B cell (primary cell): ENCODE results near the gene RALB. TPM values are rescaled to one million over a fixed set of nuclear protein-coding genes. Genes with fewer than 3 reads are reported as not detected.

Experiments
- ATAC-seq: fragments of 200-7000 bp; cut with Tn5 transposase; one replicate; pipeline ENCODE4 v1.10.0; 2021; ENCODE audit warnings: low read depth, mild to moderate bottlenecking, moderate number of reproducible peaks, moderate library complexity
- CTCF ChIA-PET: fragments of 350-600 bp; sonication (Branson Sonifier 250); formaldehyde crosslinking; loops from one replicate; lab custom pipeline; 2021; ENCODE audit warnings: antibody characterized with exemption, inconsistent platforms; lab: Charles Lee
- POLR2A ChIA-PET: fragments of 350-600 bp; sonication (Branson Sonifier 250); formaldehyde crosslinking; loops from one replicate; lab custom pipeline; 2021; ENCODE audit warnings: antibody characterized with exemption; lab: Charles Lee
- DNase-seq: peaks from one replicate; pipeline ENCODE4 v3.0.0; 2013
- H2AFZ ChIP-seq: 2 replicates; pipeline ENCODE4 v1.6.1; 2012; ENCODE audit warnings: mild to moderate bottlenecking, low read depth, low read length; ENCODE audit not compliant: insufficient read depth, poor library complexity, severe bottlenecking
- H3K27ac ChIP-seq, 2 donors: 1 replicate in 1 of 2; 2 replicates in 1 of 2; pipeline ENCODE4 v1.5.1; 2012 to 2013; ENCODE audit warnings: low read length in 2 of 2, mild to moderate bottlenecking in 2 of 2, moderate library complexity in 1 of 2
- H3K27me3 ChIP-seq, 4 experiments: fragments of 200-600 bp in 1 of 4; sonication (generic) in 1 of 4; replicated peaks in 1 of 4; 1 replicate in 2 of 4; 2 replicates in 2 of 4; pipeline versions ENCODE4 v1.6.1 to v1.7.0; 2013 to 2016; ENCODE audit warnings: low read length in 3 of 4, mild to moderate bottlenecking in 2 of 4, mixed read lengths in 1 of 4, moderate library complexity in 1 of 4; ENCODE audit not compliant: insufficient read depth in 4 of 4, control insufficient read depth in 3 of 4; ENCODE audit errors: control extremely low read depth in 1 of 4
- H3K36me3 ChIP-seq, 2 experiments: replicated peaks in 1 of 2; 1 replicate in 1 of 2; 2 replicates in 1 of 2; pipeline versions ENCODE4 v1.6.1 to v1.7.1; 2013; ENCODE audit warnings: low read length in 1 of 2; ENCODE audit not compliant: insufficient read depth in 2 of 2, control insufficient read depth in 1 of 2; ENCODE audit errors: control extremely low read depth in 1 of 2, extremely low read depth in 1 of 2
- H3K4me1 ChIP-seq, 2 donors: fragments of 200-600 bp in 1 of 2; sonication (generic) in 1 of 2; 1 replicate in 1 of 2; 2 replicates in 1 of 2; pipeline versions ENCODE4 v1.5.1 to v1.6.1; 2013 to 2017; ENCODE audit warnings: low read length in 2 of 2; ENCODE audit not compliant: control insufficient read depth in 2 of 2, insufficient read depth in 2 of 2
- H3K4me2 ChIP-seq: replicated peaks from 2 replicates; pipeline ENCODE3; 2012; ENCODE audit warnings: mild to moderate bottlenecking, low read depth, low read length; ENCODE audit not compliant: poor library complexity, severe bottlenecking
- H3K4me3 ChIP-seq, 5 experiments: fragments of 200-600 bp in 1 of 5; sonication (generic) in 1 of 5; 1 replicate in 3 of 5; 2 replicates in 2 of 5; pipeline versions ENCODE4 v1.5.1 to v1.7.0; 2011 to 2016; ENCODE audit warnings: low read length in 4 of 5, mild to moderate bottlenecking in 4 of 5, low read depth in 2 of 5, control low read depth in 1 of 5, moderate library complexity in 1 of 5; ENCODE audit not compliant: insufficient read depth in 1 of 5; ENCODE audit errors: control extremely low read depth in 1 of 5, extremely low read depth in 1 of 5
- H3K79me2 ChIP-seq: fragments of 200-600 bp; sonication (generic); one replicate; pipeline ENCODE4 v1.6.0; 2016; ENCODE audit warnings: low read length; ENCODE audit not compliant: control insufficient read depth, insufficient read depth
- H3K9ac ChIP-seq: fragments of 200-600 bp; sonication (generic); 2 replicates; pipeline ENCODE4 v1.6.1; 2017; ENCODE audit warnings: mild to moderate bottlenecking, low read length, moderate library complexity
- H3K9me3 ChIP-seq, 3 donors: one replicate each; pipeline versions ENCODE4 v1.6.1 to v1.7.1; 2013; ENCODE audit warnings: low read length in 2 of 3; ENCODE audit not compliant: control insufficient read depth in 2 of 3, insufficient read depth in 1 of 3; ENCODE audit errors: control extremely low read depth in 1 of 3
- H4K20me1 ChIP-seq: 2 replicates; pipeline ENCODE4 v1.6.0; 2012; ENCODE audit warnings: mild to moderate bottlenecking, low read length; ENCODE audit not compliant: insufficient read depth, control insufficient read depth, poor library complexity, severe bottlenecking
- H3K27ac Mint-ChIP-seq: one replicate; pipeline ENCODE4 v1.8.0; 2021; ENCODE audit warnings: mixed read lengths
- H3K27me3 Mint-ChIP-seq: one replicate; pipeline ENCODE4 v1.8.0; 2021; ENCODE audit warnings: mixed read lengths
- H3K4me1 Mint-ChIP-seq: one replicate; pipeline ENCODE4 v1.8.0; 2021; ENCODE audit warnings: mixed read lengths
- H3K4me3 Mint-ChIP-seq: one replicate; pipeline ENCODE4 v1.8.0; 2021; ENCODE audit warnings: mixed read lengths
- H3K9me3 Mint-ChIP-seq: one replicate; pipeline ENCODE4 v1.8.0; 2022; ENCODE audit warnings: mixed read lengths; ENCODE audit not compliant: insufficient read depth
- EZH2 ChIP-seq: IDR thresholded peaks from 2 replicates; pipeline ENCODE4 v1.6.1; 2012; ENCODE audit warnings: borderline replicate concordance, low read depth, mild to moderate bottlenecking, moderate library complexity, low read length; ENCODE audit not compliant: insufficient read depth, poor library complexity, severe bottlenecking
- WGBS: methylation state at CpG from one replicate; pipeline ENCODE4 v1.1.5; 2013; ENCODE audit warnings: missing lambda C conversion rate; ENCODE audit not compliant: insufficient coverage; 5-methylcytosine and 5-hydroxymethylcytosine counted together
- intact Hi-C: fragments of 100-400 bp; cut with micrococcal nuclease; formaldehyde crosslinking; loops from one replicate; pipeline ENCODE4 v1.10.0; 2022
- polyA plus RNA-seq: library from polyadenylated mRNA; depleted of rRNA; stranded (reverse); fragments of >200 nt; gene quantifications from 2 replicates; pipeline ENCODE4 v1.2.3, GENCODE V29; 2012
- total RNA-seq, 2 donors: library from RNA; stranded (reverse); fragments of 120-200 nt in 1 of 2; gene quantifications; 1 replicate in 1 of 2; 2 replicates in 1 of 2; pipeline versions ENCODE4 v1.2.3 to v1.2.4, GENCODE V29; 2013 to 2022
- TF ChIP-seq, protein P1 (sequence below): fragments of 200-600 bp; IDR thresholded peaks from one replicate; pipeline ENCODE4 v1.8.0; 2022; ENCODE audit warnings: antibody characterized with exemption, mild to moderate bottlenecking

The RALB gene
- total and polyA plus RNA-seq, 2 donors (not counting 1 experiment from before 2014, with no cell fraction given): 19.3 to 35.9 TPM

DNA sequence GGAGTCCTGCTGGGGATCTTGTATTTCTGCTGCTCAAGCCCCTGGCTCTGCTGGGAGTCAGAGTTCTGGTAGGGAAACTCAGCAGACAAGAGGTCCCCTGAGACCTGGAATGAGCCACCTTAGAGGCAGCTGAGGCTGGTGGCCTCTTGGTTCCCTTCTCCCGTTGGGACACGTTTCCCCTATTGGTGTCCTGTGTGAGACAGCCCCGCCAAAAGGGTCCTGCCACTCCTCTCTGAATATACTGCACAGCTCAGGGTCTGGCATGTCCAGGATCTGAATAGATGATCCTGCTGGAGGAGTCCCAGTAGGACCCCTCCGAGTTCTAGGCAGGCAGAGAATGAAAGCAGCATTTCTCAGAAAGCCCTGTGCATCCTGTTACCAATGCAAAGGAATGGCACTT is 2.0 kb upstream of the RALB start:
- Mint-ChIP-seq H3K27ac (no peak overlapping the region), H3K9me3 (no peaks in the 10 kb centered on the region), H3K4me1 (peaks cover 43% of the 10 kb centered on the region), H3K27me3 (peaks cover 14% of the 10 kb centered on the region), H3K4me3 (no peak overlapping the region)
- Histone ChIP-seq H2AFZ (no peak overlapping the region), H3K4me1 (peaks cover 36 to 41% of the 10 kb centered on the region in 2 donors), H3K27ac (no peak overlapping the region), H4K20me1 (no peaks in the 10 kb centered on the region), H3K27me3 (peaks cover 0 to 9% (median 2%) of the 10 kb centered on the region in 4 experiments), H3K36me3 (no peaks in the 10 kb centered on the region), H3K4me3 (no peak overlapping the region), H3K4me2 (no peak overlapping the region), H3K9me3 (peaks cover 0 to 2% (median 0%) of the 10 kb centered on the region in 3 donors), H3K79me2 (peaks cover 39% of the 10 kb centered on the region), H3K9ac (no peak overlapping the region)
- CTCF ChIA-PET: interaction anchor here (2.5 to 2.7 kb wide), 2 partner anchors 18 to 75 kb away, joined by 10 to 13 read pairs; no protein-coding TSS in a partner anchor
- 94% methylated on average over 4 of the region's 4 CpGs for WGBS
- ATAC-seq (no peak), DNase-seq (no peak)
- intact Hi-C loops: loop anchor here (5.0 kb wide), 1 partner anchor 37 kb away; no protein-coding TSS in a partner anchor
- POLR2A ChIA-PET: no interaction called here
- no peak for TF ChIP-seq EZH2
- TF ChIP-seq, protein P1, sequence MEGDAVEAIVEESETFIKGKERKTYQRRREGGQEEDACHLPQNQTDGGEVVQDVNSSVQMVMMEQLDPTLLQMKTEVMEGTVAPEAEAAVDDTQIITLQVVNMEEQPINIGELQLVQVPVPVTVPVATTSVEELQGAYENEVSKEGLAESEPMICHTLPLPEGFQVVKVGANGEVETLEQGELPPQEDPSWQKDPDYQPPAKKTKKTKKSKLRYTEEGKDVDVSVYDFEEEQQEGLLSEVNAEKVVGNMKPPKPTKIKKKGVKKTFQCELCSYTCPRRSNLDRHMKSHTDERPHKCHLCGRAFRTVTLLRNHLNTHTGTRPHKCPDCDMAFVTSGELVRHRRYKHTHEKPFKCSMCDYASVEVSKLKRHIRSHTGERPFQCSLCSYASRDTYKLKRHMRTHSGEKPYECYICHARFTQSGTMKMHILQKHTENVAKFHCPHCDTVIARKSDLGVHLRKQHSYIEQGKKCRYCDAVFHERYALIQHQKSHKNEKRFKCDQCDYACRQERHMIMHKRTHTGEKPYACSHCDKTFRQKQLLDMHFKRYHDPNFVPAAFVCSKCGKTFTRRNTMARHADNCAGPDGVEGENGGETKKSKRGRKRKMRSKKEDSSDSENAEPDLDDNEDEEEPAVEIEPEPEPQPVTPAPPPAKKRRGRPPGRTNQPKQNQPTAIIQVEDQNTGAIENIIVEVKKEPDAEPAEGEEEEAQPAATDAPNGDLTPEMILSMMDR: no peak

DNA sequence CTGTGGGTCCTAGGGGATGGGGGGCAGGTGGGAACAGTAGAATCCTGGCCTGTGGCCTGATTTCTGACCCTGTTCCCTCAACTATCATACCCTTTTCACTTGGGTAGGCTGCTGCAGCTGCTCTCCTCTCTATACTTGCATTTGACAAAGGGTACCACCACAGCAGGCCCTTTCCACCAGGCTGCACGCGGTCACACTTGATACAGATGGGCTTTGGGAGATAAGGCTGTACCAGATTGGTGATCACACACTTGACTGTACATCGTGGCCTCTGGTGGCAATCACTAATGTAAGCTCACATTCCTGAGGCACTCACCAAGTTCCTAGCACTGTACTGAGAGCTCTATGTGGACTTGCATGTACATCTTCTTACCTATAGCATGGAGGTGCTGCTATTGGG is 1.6 kb upstream of the RALB start:
- intact Hi-C loops: loop anchor here (5.0 kb wide), 1 partner anchor 36 kb away; no protein-coding TSS in a partner anchor
- Histone ChIP-seq H3K4me2 (no peak overlapping the region), H3K4me1 (peaks cover 39 to 46% of the 10 kb centered on the region in 2 donors), H3K27me3 (peaks cover 0 to 9% (median 2%) of the 10 kb centered on the region in 4 experiments), H3K4me3 (no peak overlapping the region), H3K27ac (no peak overlapping the region), H3K9me3 (peaks cover 0 to 2% (median 0%) of the 10 kb centered on the region in 3 donors), H3K79me2 (peaks cover 44% of the 10 kb centered on the region), H3K36me3 (no peaks in the 10 kb centered on the region), H4K20me1 (no peaks in the 10 kb centered on the region), H2AFZ (no peak overlapping the region), H3K9ac (no peak overlapping the region)
- Mint-ChIP-seq H3K27ac (no peak overlapping the region), H3K27me3 (peaks cover 14% of the 10 kb centered on the region), H3K4me3 (no peak overlapping the region), H3K9me3 (no peaks in the 10 kb centered on the region), H3K4me1 (peaks cover 48% of the 10 kb centered on the region)
- ChIA-PET POLR2A (interaction anchor here (1.7 kb wide), 1 partner anchor 74 kb away, joined by 9 read pairs; no protein-coding TSS in a partner anchor), CTCF (interaction anchor here (0.8 to 2.5 kb wide), 3 partner anchors 19 to 76 kb away, joined by 3 to 10 read pairs (median 4); no protein-coding TSS in a partner anchor)
- TF ChIP-seq, protein P1: no peak
- TF ChIP-seq EZH2: no peak
- WGBS: no CpG with 5 or more reads among the region's 3 CpGs
- DNase-seq (no peak), ATAC-seq (no peak)
